Stimulated activated CD4-positive, alpha-beta T cell treated with anti-CD3 and anti-CD28 coated beads, TNF-alpha, amount 100 ng/mL, for 1 hour (primary cell): ENCODE data around the gene VAMP3.
A peak's percentile ranks its signal among the peaks of the same experiment; 100 is the strongest.

Experiments used
- DNase-seq, 3 donors: peaks; one replicate each; pipeline ENCODE4 v3.0.0-alpha.2; 2020; ENCODE audit warnings: low read depth in 3 of 3, low spot score in 1 of 3

The VAMP3 gene

GRCh38 chr1:7770997-7771822 is at the start of gene VAMP3:
VAMP3 (plus strand) TSS chr1:7771296; CDS start chr1:7771384, 88 bp downstream.
- DNase-seq = peak; percentile 63 to 92 (median 76)

- DNase-seq = no peak
These were observed 49.0 kb upstream of the VAMP3 start for GRCh38 chr1:7721940-7722669.

- DNase-seq = no peak
These were observed 48.5 kb upstream of the VAMP3 start for GRCh38 chr1:7722670-7723012.

GRCh38 chr1:7726623-7727022 is 44.5 kb upstream of the VAMP3 start:
- DNase-seq = no peak

- DNase-seq = no peak
These were observed 43.2 kb upstream of the VAMP3 start for GRCh38 chr1:7727809-7728471.

GRCh38 chr1:7729761-7730160 is 41.3 kb upstream of the VAMP3 start:
- DNase-seq = no peak

GRCh38 chr1:7732331-7732730 is 38.8 kb upstream of the VAMP3 start:
- no peak for DNase-seq

GRCh38 chr1:7733276-7733675 is 37.8 kb upstream of the VAMP3 start:
- no peak for DNase-seq

- DNase-seq = no peak
These were observed 33.1 kb upstream of the VAMP3 start for GRCh38 chr1:7738044-7738443.

- no peak for DNase-seq
These were observed 27.8 kb upstream of the VAMP3 start for GRCh38 chr1:7743346-7743745.

- no peak for DNase-seq
These were observed 26.2 kb upstream of the VAMP3 start for GRCh38 chr1:7744882-7745281.

- DNase-seq = no peak
These were observed 25.3 kb upstream of the VAMP3 start for GRCh38 chr1:7745783-7746182.

- no peak for DNase-seq
These were observed 23.5 kb upstream of the VAMP3 start for GRCh38 chr1:7747605-7748004.

GRCh38 chr1:7749126-7749525 is 22.0 kb upstream of the VAMP3 start:
- no peak for DNase-seq

- DNase-seq = no peak
These were observed 19.9 kb upstream of the VAMP3 start for GRCh38 chr1:7751174-7751573.

GRCh38 chr1:7752512-7753417 is 18.3 kb upstream of the VAMP3 start:
- peak in 2 of 3 donors; percentile 8 to 17 for DNase-seq

GRCh38 chr1:7753641-7754040 is 17.5 kb upstream of the VAMP3 start:
- no peak for DNase-seq

- DNase-seq = no peak
These were observed 16.9 kb upstream of the VAMP3 start for GRCh38 chr1:7754234-7754633.

GRCh38 chr1:7755448-7755847 is 15.6 kb upstream of the VAMP3 start:
- no peak for DNase-seq

GRCh38 chr1:7760245-7760644 is 10.9 kb upstream of the VAMP3 start:
- no peak for DNase-seq

- DNase-seq = no peak
These were observed 10.0 kb upstream of the VAMP3 start for GRCh38 chr1:7761103-7761502.
